Islet precursor cell (in vitro differentiated cells): ENCODE measurements around the gene FAM81A.
"Not testable (repeated sequence)": the region's sequence is repeated elsewhere in the genome, so short reads cannot be mapped to it uniquely, and the experiment has no call there.

Source experiments
- DNase-seq: peaks from one replicate; pipeline ENCODE4 v3.0.0-alpha.2; 2018

The FAM81A gene

DNA sequence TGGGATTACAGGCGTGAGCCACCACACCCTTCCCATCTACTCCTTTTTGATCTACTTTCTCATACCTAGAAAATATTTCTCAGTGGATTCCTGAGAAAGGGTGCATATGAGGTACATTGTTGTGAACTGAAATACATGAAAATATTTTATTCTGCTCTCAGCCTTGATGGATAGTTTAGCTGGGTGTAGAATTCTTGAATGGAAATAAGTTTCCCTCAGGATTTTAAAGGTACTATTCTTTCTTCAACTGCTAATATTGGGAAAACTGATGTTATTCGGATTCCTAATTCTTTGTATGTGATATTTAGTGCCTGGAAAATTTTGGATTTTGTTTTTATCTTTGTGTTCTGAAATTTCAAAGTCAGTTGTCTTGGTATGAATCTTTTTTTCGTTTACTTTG is 9.1 kb upstream of the FAM81A start:
- not testable (repeated sequence) for DNase-seq

GRCh38 chr15:59432389-59432788 is 5.6 kb upstream of the FAM81A start:
- no peak for DNase-seq

- no peak for DNase-seq
Observed at GRCh38 chr15:59434481-59434880, 3.5 kb upstream of the FAM81A start.

DNA sequence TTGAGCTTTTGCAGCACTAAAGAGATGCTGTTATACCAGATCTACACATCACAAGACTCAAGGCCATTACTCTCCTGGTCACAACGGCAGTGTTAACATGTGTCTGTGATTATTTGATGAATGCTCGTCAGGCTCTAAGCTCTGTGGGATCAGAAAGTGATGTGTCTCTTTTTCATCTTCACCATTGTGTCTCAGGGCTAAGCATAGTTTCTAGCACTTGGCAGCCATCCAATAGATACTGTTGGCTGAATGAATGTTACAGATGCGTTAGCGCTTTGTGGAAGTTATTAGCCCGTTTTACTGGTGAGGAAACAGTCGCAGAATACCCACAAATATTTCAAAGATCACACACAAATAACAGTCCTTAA is 1.2 kb upstream of the FAM81A start:
- DNase-seq: no peak

DNA sequence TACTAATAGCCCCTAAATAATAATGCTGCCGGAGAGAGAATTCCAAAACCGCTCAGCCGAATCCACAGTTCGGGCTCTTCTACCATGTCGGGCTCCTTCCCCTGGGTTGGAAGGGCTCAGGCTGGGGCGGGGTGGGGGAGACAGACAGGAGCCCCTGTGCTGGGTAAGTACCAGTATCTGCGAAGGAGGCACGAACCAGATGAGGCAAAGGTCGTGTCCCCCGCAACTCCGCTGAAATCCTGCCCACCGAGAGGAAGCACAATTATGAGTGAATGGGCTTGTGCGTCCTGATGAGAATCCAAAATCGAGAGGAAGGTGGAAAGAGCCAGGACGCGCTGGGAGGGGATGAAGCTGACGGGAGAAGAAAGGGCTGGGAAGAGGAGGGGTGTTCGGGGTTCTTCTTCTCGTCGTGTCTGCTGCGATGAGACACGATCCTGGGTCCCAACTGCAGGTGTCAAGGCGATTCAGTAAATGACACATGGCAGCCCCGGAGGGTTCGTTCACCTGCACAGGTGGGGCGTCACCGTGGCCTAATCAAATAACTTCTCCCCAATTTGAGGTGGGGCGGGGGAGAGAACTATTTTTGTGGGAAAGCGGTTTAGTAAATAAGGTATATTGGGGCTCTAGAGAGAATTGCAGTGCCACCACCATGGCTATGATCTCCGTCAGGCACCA is 707 bp upstream of the FAM81A start:
- DNase-seq: peak; percentile 40

DNA sequence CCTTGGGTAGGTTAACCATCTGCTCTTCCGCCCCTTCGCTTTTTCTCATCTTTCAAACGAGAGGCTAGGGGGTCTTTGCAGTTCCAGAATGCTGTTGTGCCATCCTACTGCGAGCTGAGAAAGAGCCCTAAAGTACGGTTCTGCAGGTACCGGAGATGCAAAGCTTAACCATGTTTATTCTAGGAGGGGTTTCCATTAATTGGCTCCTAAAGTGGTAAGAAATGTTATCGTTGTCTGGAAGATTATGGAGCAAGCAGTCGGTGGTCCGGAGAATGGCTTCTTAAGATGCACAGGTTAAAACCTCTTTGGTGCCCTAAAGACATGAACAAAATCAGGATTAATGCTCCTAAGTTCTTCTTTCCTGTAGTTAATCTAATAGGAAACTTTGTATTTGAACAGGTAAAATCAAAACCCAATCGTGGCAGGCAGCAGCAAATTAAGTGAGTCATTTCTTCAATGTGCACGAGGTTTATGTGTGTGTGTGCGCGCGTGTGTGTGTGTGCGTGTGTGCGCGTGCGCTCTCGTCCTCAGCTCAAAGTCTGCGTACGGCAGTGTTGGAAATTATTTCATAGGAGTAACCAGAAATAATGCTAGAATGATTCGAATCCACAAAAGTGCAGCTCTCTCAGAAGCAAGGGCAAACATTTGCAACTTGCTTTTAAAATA is 772 bp downstream of the FAM81A start:
- DNase-seq: peak; percentile 35

- DNase-seq: no peak
Observed at GRCh38 chr15:59439576-59439975, 1.6 kb downstream of the FAM81A start.

DNA sequence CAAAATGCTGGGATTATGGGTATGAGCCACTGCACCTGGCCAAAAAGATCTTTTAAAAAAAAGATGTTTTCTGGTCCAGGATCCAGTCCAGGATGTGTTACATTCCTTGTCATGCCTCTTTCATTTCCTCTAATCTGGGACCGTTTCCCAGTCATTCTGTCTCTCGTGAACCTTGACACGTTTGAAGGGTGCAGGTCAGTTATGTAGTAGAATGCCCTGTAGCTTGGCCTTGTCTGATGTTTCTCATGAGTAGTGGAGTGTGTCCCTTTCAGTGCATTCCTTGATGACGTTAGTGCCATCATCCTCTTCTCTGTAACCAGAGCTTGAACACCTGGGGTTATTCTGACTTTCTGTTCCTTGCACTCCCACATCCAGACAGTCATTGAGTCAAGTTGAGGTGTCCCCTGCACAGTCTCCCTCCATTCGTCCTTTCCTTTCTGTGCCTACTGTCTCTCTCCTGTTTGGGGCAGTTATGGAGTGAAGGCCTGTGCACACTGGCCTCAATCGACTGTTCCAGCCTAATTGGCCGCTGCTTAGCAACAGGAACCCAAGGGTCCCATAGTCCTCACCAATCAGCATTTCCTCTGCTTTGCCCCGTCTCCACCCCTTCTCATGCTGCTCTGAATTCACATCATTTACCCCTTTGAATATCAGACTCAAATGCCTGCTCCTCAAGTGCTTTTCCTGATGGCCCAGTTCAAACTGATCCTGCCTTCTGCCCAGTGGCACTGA is 5.5 kb downstream of the FAM81A start:
- DNase-seq: peak; percentile 44

GRCh38 chr15:59444081-59444835 is 6.3 kb downstream of the FAM81A start:
- peak; percentile 41 for DNase-seq

GRCh38 chr15:59444980-59445545 is 7.1 kb downstream of the FAM81A start:
- DNase-seq: no peak

DNA sequence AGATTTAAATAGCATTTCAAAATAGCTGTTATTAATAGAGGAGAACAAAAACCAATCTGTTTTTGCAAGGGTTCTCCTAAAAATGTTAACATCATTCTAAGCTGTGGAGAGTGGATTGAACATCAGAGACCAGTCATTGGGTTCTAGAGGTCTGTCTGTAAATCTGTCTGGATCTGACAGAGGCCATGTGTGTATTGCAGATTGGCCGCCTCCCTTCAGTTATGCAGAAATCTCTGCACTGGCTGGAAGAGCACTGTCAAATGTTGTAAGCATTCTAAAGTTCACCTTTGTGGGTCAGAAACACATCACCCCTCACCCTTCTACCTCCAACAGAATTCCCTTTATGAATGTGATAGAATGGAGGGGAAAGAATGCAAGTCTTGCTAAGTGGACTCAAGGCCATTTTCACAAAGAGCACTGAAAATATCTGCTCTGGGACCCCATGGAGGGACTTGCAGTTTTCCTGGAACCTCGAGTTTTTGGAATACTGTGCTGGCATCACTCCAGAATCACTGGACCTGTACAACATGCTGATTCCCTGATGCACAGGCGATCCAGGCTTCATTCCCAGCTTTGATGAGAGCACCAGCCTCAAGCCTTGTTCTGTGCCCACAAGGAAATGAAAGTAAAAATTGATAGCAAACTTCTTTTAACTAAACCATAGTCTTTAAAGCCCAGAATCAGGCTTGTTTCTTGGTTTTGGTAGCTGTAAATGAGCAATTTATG is 8.4 kb downstream of the FAM81A start:
- DNase-seq: no peak

GRCh38 chr15:59447367-59447766 is 9.4 kb downstream of the FAM81A start:
- DNase-seq: no peak

DNA sequence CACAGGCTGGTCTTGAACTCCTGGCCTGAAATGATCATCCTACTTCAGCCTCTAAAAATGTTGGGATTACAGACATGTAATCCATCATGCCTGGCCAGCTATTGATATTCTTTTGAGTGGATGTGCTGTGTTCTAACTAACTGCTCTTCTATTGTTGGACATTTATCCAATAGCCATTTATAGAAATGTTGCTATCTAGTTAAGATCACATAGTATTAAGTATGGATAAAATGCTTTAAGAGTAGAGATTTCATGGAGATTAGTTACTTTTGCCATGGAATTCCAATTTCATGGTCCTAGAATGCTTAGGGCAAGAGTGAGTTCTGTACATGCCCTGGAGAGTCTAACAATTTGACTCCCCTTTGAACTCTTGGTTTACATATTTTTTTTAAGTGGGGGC is 10.9 kb downstream of the FAM81A start:
- no peak for DNase-seq

- DNase-seq: no peak
Observed at GRCh38 chr15:59453474-59454215, 15.7 kb downstream of the FAM81A start.

- DNase-seq: no peak
Observed at GRCh38 chr15:59456114-59456513, 18.1 kb downstream of the FAM81A start.

DNA sequence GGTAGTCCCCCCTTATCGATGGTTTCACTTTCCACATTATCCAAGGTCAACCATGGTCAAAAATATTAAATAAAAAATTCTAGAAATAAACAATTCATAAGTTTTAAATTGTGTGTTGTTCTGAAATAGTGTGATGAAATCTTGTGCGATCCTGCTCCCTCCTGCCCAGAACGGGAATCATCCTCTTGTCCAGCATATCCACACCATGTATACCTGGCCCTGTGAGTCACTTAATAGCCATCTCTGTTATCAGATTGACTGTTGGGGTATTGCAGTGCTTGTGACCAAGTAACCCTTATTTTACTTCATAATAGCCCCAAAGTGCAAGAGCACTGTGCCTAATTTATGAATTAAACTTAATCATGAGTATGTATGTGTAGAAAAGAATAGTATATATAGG is 19.1 kb downstream of the FAM81A start:
- DNase-seq: no peak

DNA sequence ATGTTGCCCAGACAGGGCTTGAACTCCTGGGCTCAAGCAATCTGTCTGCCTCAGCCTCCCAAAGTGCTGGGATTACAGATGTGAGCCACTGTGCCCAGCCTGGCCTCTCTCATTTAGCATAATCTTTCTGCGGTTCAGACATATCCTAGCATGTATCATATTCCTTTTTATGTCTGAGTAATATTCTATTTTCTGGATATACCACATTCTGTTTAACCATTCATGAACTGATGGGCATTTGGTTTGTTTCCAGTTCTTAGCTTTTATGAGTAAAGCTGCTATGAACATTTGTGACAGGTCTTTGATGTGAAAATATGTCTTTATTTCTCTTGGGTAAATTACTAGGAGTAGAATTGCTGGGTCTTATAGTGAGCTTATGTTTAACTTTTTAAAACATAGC is 23.5 kb downstream of the FAM81A start:
- DNase-seq: no peak

DNA sequence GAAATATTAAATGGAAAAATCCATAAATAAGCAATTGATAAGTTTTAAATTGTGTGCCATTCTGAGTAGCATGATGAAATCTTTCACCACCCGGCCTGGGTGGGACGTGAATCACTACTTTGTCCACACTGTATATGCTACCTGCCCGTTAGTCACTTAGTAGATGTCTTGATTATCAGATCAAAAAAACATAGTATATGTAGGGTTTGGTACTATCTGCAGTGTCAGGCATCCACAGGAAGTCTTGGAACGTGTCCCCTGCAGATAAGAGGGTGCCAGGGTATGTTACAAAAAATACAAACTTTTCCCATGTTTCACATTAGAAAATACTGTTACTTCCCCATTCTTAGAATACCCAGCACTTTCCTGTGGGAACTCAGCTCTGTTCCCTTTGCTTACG is 35.2 kb downstream of the FAM81A start:
- DNase-seq: no peak

GRCh38 chr15:59475161-59475560 is 37.2 kb downstream of the FAM81A start:
- not testable (repeated sequence) for DNase-seq

DNA sequence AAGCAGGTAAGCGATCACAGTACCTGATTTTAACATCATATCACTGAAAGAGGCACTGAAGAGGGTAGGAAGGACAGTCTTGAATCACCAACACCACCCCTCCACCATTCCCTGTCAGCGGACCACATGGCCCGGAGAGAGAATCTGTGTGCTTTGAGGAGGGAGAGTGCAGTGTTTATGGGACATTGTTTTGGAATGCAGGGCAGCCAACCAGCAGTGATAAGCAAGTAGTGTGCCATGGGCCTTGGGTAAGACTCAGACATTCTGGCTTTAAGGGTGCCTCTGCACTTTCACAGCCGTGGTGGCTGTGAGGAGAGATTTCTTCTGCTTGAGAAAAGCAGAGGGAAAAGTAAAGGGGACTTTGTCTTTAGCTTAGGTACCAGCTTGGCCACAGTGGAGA is 46.4 kb downstream of the FAM81A start:
- DNase-seq: no peak

GRCh38 chr15:59485036-59485435 is 47.0 kb downstream of the FAM81A start:
- no peak for DNase-seq

- not testable (repeated sequence) for DNase-seq
Observed at GRCh38 chr15:59489485-59489884, 51.5 kb downstream of the FAM81A start.
